HG02678 (cell line): ENCODE measurements around the gene MACROD2.
"Not testable (repeated sequence)": the region's sequence is repeated elsewhere in the genome, so short reads cannot be mapped to it uniquely, and the experiment has no call there.

ENCODE experiments used
- ATAC-seq: cut with Tn5 transposase; IDR thresholded peaks from one replicate; pipeline ENCODE4 v1.9.1; 2021; ENCODE audit warnings: mild to moderate bottlenecking, moderate library complexity; ENCODE audit not compliant: unreplicated experiment

The MACROD2 gene

DNA sequence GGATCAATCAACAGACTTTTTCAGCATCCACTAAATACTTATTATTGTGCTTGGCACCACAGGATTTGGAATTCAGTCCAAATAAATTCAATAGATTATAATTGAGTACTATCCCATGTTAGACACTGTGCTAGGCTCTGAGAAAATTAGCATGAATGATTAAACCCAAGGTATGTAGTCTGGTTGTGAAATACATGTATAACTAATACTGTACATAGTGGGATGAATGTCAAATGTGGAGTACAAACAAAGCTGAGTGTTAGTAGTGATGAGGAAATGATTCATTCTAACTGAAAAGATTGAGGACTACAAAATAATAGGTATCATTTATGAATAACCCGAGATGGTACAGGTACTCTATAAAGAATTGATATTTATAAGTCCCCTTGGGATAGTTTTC is 454.0 kb downstream of the MACROD2 start:
- no peak for ATAC-seq

DNA sequence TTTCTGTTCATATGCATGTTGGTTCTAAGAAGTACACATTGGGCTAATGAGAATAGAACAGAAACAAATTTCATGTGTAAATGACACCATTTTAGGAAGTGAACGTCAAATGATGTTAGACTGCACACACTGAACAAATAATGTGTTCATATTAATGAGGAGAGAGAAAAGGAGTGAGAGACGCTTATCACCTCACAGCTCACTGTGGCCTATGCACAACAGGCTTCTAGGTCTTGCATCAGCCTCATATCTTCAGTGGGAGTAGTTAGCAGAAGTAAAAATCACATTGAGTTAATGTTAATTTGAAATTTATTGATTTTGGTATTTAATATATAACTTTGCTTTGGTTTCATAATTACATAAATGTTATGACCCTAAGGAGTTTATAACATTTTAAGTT is 454.9 kb downstream of the MACROD2 start:
- ATAC-seq: no peak

DNA sequence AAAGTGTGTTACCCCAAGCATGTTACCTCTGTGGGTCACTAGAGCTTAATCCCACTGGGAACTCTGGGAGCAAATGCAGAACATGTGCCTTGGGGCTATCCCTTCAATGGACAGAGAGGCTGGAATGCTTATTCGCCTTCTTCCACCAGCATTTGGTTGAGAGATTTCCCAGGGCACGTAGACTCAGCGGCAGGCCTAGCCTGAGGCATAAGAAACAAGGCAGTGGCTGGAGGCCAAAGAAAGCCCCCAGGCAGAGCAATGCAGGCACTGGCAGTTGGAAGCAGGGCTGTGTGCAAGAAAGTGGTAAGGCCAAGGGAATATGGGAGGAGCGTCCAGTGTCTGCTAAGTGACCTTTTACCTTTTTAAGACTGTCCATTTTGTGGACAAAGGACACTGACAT is 456.1 kb downstream of the MACROD2 start:
- ATAC-seq: no peak

DNA sequence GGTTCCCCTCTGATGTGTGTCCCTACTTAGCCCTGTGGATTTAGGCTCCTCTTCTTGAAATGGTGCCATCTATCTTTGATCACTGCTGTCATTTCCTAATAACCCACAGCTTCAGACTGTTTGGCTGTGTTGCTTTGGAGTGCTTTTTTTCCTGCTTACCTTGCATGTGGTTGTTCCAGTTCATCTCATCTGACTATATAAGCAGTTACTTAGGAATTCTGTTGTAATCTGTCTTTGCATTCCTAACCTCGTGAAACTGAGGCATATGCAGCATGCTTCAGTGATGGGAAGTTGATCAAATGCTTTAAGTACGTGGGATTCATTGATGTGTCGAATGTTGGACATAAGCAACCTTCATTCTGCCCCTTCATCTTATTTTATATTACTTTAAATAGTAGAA is 457.9 kb downstream of the MACROD2 start:
- ATAC-seq: no peak

GRCh38 chr20:14454296-14454695 is 459.0 kb downstream of the MACROD2 start:
- no peak for ATAC-seq

DNA sequence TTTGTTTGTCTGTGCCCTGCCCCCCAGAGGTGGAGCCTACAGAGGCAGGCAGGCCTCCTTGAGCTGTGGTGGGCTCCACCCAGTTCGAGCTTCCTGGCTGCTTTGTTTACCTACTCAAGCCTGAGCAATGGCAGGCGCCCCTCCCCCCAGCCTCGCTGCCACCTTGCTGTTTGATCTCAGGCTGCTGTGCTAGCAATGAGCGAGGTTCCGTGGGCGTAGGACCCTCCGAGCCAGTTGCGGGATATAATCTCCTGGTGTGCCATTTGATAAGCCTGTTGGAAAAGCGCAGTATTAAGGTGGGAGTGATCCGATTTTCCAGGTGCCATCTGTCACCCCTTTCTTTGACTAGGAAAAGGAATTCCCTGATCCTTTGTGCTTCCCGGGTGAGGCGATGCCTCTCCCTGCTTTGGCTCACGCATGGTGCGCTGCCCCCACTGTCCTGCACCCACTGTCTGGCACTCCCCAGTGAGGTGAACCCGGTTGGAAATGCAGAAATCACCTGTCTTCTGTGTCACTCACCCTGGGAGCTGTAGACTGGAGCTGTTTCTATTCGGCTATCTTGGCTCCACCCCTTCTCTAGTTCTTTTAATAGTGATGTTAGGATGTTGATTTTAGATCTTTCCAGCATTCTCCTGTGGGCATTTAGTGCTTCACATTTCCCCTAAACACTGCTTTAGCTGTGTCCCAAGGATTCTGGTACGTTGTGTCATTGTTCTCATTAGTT is 471.9 kb downstream of the MACROD2 start:
- ATAC-seq: not testable (repeated sequence)

DNA sequence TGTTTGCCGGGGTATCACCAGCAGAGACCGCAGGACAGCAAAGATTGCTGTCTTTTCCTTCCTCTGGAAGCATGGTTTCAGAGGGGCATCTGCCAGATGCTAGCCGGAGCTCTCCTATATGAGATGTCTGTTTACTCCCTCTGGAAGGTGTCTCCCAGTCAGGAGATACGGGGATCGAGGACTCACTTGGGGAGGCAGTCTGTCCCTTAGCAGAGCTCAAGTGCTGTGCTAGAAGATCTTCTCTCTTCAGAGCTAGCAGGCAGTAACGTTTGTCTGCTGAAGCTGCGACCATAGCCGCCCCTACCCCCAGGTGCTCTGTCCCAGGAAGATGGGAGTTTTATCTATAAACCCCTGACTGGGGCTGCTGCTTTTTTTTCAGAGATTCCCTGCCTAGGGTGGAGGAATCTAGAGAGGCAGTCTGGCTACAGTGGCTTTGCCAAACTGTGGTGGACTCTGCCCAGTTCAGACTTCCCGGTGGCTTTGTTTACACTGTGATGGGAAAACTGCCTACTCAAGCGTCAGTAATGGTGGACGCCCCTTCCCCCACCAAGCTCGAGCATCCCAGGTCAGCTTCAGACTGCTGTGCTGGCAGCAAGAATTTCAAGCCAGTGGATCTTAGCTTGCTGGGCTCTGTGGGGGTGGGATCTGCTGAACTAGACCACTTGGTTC is 475.0 kb downstream of the MACROD2 start:
- ATAC-seq: no peak

- ATAC-seq: no peak
Observed at GRCh38 chr20:14470977-14471661, 475.8 kb downstream of the MACROD2 start.

- ATAC-seq: no peak
Observed at GRCh38 chr20:14477125-14477524, 481.8 kb downstream of the MACROD2 start.

GRCh38 chr20:14478126-14478525 is 482.8 kb downstream of the MACROD2 start:
- ATAC-seq: no peak

DNA sequence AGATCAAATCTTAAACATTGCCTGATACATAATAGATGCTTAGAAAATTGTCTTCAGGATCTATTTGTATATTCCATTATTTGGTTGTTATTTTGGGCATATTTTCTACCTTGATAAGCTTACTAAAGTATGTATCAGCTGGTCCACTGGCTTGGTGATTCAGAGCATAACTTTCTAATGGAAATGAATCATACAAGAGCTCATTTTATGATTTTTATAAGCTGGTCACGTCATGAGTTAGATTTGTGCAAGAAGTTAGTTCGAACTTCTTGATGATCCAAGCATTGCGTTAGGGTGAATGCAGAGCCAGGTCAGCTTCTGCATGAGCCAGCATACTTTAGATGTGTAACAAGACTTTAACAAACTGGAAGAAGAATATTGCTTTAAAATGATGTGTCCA is 486.5 kb downstream of the MACROD2 start:
- ATAC-seq: no peak

GRCh38 chr20:14488212-14488611 is 492.9 kb downstream of the MACROD2 start:
- ATAC-seq: no peak

GRCh38 chr20:14488756-14489479 is 493.6 kb downstream of the MACROD2 start:
- ATAC-seq: no peak

- ATAC-seq: no peak
Observed at GRCh38 chr20:14489544-14489943, 494.2 kb downstream of the MACROD2 start.

DNA sequence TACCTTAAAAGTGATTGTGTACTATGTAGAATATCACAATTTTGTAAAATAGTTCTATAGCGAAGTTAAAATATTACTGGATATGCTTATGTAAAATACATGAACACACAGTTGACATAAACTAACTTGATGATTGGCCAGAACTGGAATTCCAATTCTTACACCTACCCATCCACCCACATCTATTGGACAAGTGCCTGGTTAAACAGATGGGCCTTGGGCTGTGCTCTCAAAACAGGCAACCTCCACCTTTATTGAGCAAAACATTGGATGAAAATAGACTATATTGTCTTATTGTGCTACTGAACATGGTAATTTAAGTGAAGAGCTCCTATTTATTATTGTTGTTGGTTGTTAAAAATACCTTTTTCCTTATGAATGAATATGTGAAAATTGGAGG is 496.1 kb downstream of the MACROD2 start:
- no peak for ATAC-seq

GRCh38 chr20:14493408-14493807 is 498.1 kb downstream of the MACROD2 start:
- ATAC-seq: no peak

GRCh38 chr20:14494355-14494754 is 499.0 kb downstream of the MACROD2 start:
- ATAC-seq: no peak

GRCh38 chr20:14495066-14495465 is 499.8 kb downstream of the MACROD2 start:
- no peak for ATAC-seq

- no peak for ATAC-seq
Observed at GRCh38 chr20:14497004-14497403, 501.7 kb downstream of the MACROD2 start.

- no peak for ATAC-seq
Observed at GRCh38 chr20:14498772-14499171, 503.5 kb downstream of the MACROD2 start.

GRCh38 chr20:14505476-14505875 is 510.2 kb downstream of the MACROD2 start:
- no peak for ATAC-seq
